Neural cell (in vitro differentiated cells): ENCODE results near the gene ULBP2. TPM values are rescaled to one million over a fixed set of nuclear protein-coding genes. Genes with fewer than 3 reads are reported as not detected.

Experiments
- H2AFZ ChIP-seq: fragments of 200-600, 300-800 bp; sonication (generic), shearing (Covaris generic); 2 replicates; pipeline ENCODE4 v1.6.0; 2014; ENCODE audit warnings: low read depth, mild to moderate bottlenecking, antibody characterized with exemption, low read length, moderate library complexity
- H3F3A ChIP-seq: fragments of 200-600 bp; shearing (Covaris generic); 2 replicates; pipeline ENCODE4 v1.6.1; 2016; ENCODE audit warnings: mild to moderate bottlenecking, moderate library complexity, mixed read lengths, antibody characterized with exemption, low read length; ENCODE audit not compliant: insufficient read depth, poor library complexity, severe bottlenecking
- H3K27ac ChIP-seq: fragments of 200-600, 300-800 bp; sonication (generic), shearing (Covaris generic); 2 replicates; pipeline ENCODE4 v1.5.1; 2014; ENCODE audit warnings: mild to moderate bottlenecking, low read length, moderate library complexity
- H3K27me3 ChIP-seq: fragments of 300-800, 200-600 bp; sonication (generic), shearing (Covaris generic); 2 replicates; pipeline ENCODE4 v1.6.0; 2014; ENCODE audit warnings: mild to moderate bottlenecking, low read depth, low read length, moderate library complexity; ENCODE audit not compliant: insufficient read depth
- H3K36me3 ChIP-seq: fragments of 300-800, 200-600 bp; sonication (generic), shearing (Covaris generic); 2 replicates; pipeline ENCODE4 v1.5.1; 2014; ENCODE audit warnings: mild to moderate bottlenecking, antibody characterized with exemption, low read length, moderate library complexity; ENCODE audit not compliant: insufficient read depth
- H3K4me2 ChIP-seq: fragments of 300-800, 200-600 bp; sonication (generic), shearing (Covaris generic); 2 replicates; pipeline ENCODE4 v1.6.0; 2014; ENCODE audit warnings: mild to moderate bottlenecking, low read length
- H3K4me3 ChIP-seq: fragments of 300-800, 200-600 bp; sonication (generic), shearing (Covaris generic); 2 replicates; pipeline ENCODE4 v1.5.1; 2014; ENCODE audit warnings: mild to moderate bottlenecking, low read length, moderate library complexity
- H3K79me2 ChIP-seq: fragments of 200-600 bp; shearing (Covaris generic); replicated peaks from 2 replicates; pipeline ENCODE4 v1.6.0; 2014; ENCODE audit warnings: mild to moderate bottlenecking, low read length, moderate library complexity; ENCODE audit not compliant: insufficient read depth
- H3K9ac ChIP-seq: fragments of 300-800, 200-600 bp; sonication (generic), shearing (Covaris generic); 2 replicates; pipeline ENCODE4 v1.6.1; 2016; ENCODE audit warnings: mild to moderate bottlenecking, low read length, mixed read lengths
- H3K9me2 ChIP-seq: fragments of 200-600 bp; shearing (Covaris generic); 2 replicates; pipeline ENCODE4 v1.6.1; 2016; ENCODE audit warnings: mild to moderate bottlenecking, low read length, mixed read lengths; ENCODE audit not compliant: insufficient read depth
- H3K9me3 ChIP-seq: fragments of 200-600, 300-800 bp; sonication (generic), shearing (Covaris generic); 2 replicates; pipeline ENCODE4 v1.6.1; 2016; ENCODE audit warnings: mild to moderate bottlenecking, mixed run types, low read length, moderate library complexity, mixed read lengths
- H4K20me1 ChIP-seq: fragments of 200-600 bp; shearing (Covaris generic); 2 replicates; pipeline ENCODE4 v1.6.1; 2016; ENCODE audit warnings: mild to moderate bottlenecking, mixed run types; ENCODE audit not compliant: insufficient read depth
- CTCF ChIP-seq: fragments of 450-650 bp; IDR thresholded peaks from 2 replicates; pipeline ENCODE4 v1.5.1; 2014; ENCODE audit warnings: antibody characterized with exemption, mild to moderate bottlenecking, moderate library complexity; ENCODE audit not compliant: poor library complexity, severe bottlenecking
- EP300 ChIP-seq: fragments of 450-650 bp; conservative IDR thresholded peaks from 2 replicates; pipeline ENCODE4 v1.6.1; 2014; ENCODE audit warnings: antibody characterized with exemption, mild to moderate bottlenecking, moderate library complexity; ENCODE audit not compliant: poor library complexity, severe bottlenecking
- EZH2 ChIP-seq: fragments of 200-600, 300-800 bp; shearing (Covaris generic), sonication (generic); IDR thresholded peaks from 2 replicates; pipeline ENCODE4 v1.6.1; 2014; ENCODE audit warnings: antibody characterized with exemption, low read length, borderline replicate concordance, mild to moderate bottlenecking; ENCODE audit not compliant: insufficient read depth, poor library complexity, severe bottlenecking
- MXI1 ChIP-seq: fragments of 450-650 bp; conservative IDR thresholded peaks from 2 replicates; pipeline ENCODE4 v1.6.1; 2014; ENCODE audit warnings: antibody characterized with exemption, mild to moderate bottlenecking; ENCODE audit not compliant: poor library complexity, severe bottlenecking
- POLR2AphosphoS5 ChIP-seq: IDR thresholded peaks from 2 replicates; pipeline ENCODE4 v1.6.1; 2012
- RAD21 ChIP-seq: fragments of 450-650 bp; conservative IDR thresholded peaks from 2 replicates; pipeline ENCODE4 v1.6.1; 2014; ENCODE audit warnings: antibody characterized with exemption, mild to moderate bottlenecking, moderate library complexity
- REST ChIP-seq: IDR thresholded peaks from 2 replicates; pipeline ENCODE4 v1.6.1; 2012; ENCODE audit warnings: borderline replicate concordance
- SMC3 ChIP-seq: fragments of 450-650 bp; conservative IDR thresholded peaks from 2 replicates; pipeline ENCODE4 v1.6.1; 2014; ENCODE audit warnings: antibody characterized with exemption, mild to moderate bottlenecking, moderate library complexity; ENCODE audit not compliant: poor library complexity
- TAF1 ChIP-seq: IDR thresholded peaks from 2 replicates; pipeline ENCODE4 v1.6.1; 2012; ENCODE audit warnings: low read depth
- polyA plus RNA-seq: library from polyadenylated mRNA; depleted of rRNA; stranded (reverse); fragments of >200 nt; gene quantifications from 2 replicates; pipeline ENCODE4 v1.2.3, GENCODE V29; 2014

Gene ULBP2
- polyA plus RNA-seq, 1 donor from 2014 or later = 1.5 TPM

- no peak overlapping the region for H3K4me2 ChIP-seq
- H3F3A ChIP-seq = no peaks in the 10 kb centered on the region
- H3K9me3 ChIP-seq = no peaks in the 10 kb centered on the region
- no peak overlapping the region for H3K27ac ChIP-seq
- no peaks in the 10 kb centered on the region for H4K20me1 ChIP-seq
- no peaks in the 10 kb centered on the region for H3K9me2 ChIP-seq
- no peaks in the 10 kb centered on the region for H3K36me3 ChIP-seq
- no peak overlapping the region for H3K9ac ChIP-seq
- H2AFZ ChIP-seq = no peak overlapping the region
- TF ChIP-seq EP300 (no peak), MXI1 (no peak), TAF1 (no peak), CTCF (no peak), POLR2AphosphoS5 (no peak), REST (no peak), SMC3 (no peak), RAD21 (no peak)
- no peak overlapping the region for H3K4me3 ChIP-seq
- H3K27me3 ChIP-seq = peaks cover 82% of the 10 kb centered on the region
- no peaks in the 10 kb centered on the region for H3K79me2 ChIP-seq
These were observed 36.8 kb downstream of the ULBP2 start for GRCh38 chr6:149978610-149979009.

- Histone ChIP-seq H3K79me2 (no peaks in the 10 kb centered on the region), H3K4me3 (no peak overlapping the region), H3K9ac (no peak overlapping the region), H3F3A (no peaks in the 10 kb centered on the region), H2AFZ (no peak overlapping the region), H4K20me1 (no peaks in the 10 kb centered on the region), H3K4me2 (no peak overlapping the region), H3K9me2 (no peaks in the 10 kb centered on the region), H3K27me3 (peaks cover 87% of the 10 kb centered on the region), H3K36me3 (no peaks in the 10 kb centered on the region), H3K27ac (no peak overlapping the region), H3K9me3 (no peaks in the 10 kb centered on the region)
- no peak for TF ChIP-seq TAF1
- no peak for TF ChIP-seq CTCF
- TF ChIP-seq RAD21 = no peak
- TF ChIP-seq EP300 = no peak
- no peak for TF ChIP-seq EZH2
- TF ChIP-seq POLR2AphosphoS5 = no peak
- TF ChIP-seq SMC3 = no peak
- TF ChIP-seq REST = no peak
- TF ChIP-seq MXI1 = no peak
These were observed 37.5 kb downstream of the ULBP2 start for GRCh38 chr6:149979293-149979692.
